HG03060 (cell line): ENCODE results near the gene MCC.
A peak's percentile ranks its signal among the peaks of the same experiment; 100 is the strongest.

Experiments
- ATAC-seq: cut with Tn5 transposase; IDR thresholded peaks from one replicate; pipeline ENCODE4 v1.9.1; 2021; ENCODE audit warnings: low read depth, moderate number of reproducible peaks; ENCODE audit not compliant: unreplicated experiment

Gene MCC

GRCh38 chr5:113050721-113051382 lies 437.4 kb downstream of the MCC start:
- ATAC-seq: no peak

GRCh38 chr5:113048931-113049330 lies 439.3 kb downstream of the MCC start:
- ATAC-seq: no peak

- ATAC-seq: peak; percentile 86
Observed at GRCh38 chr5:113047733-113048652, 440.3 kb downstream of the MCC start.

- ATAC-seq: no peak
Observed at GRCh38 chr5:113047234-113047633, 441.0 kb downstream of the MCC start.

GRCh38 chr5:113044776-113045465 lies 443.3 kb downstream of the MCC start:
- ATAC-seq: no peak

- no peak for ATAC-seq
Observed at GRCh38 chr5:113043491-113043931, 444.7 kb downstream of the MCC start.

- no peak for ATAC-seq
Observed at GRCh38 chr5:113042491-113043243, 445.6 kb downstream of the MCC start.

- ATAC-seq: no peak
Observed at GRCh38 chr5:113040672-113041260, 447.5 kb downstream of the MCC start.

GRCh38 chr5:113039934-113040285 lies 448.3 kb downstream of the MCC start:
- ATAC-seq: no peak

- ATAC-seq: no peak
Observed at GRCh38 chr5:113039229-113039933, 448.9 kb downstream of the MCC start.

- ATAC-seq: no peak
Observed at GRCh38 chr5:113038714-113039113, 449.5 kb downstream of the MCC start.

GRCh38 chr5:113038136-113038535 lies 450.1 kb downstream of the MCC start:
- ATAC-seq: no peak

GRCh38 chr5:113036826-113037225 lies 451.4 kb downstream of the MCC start:
- ATAC-seq: no peak

- ATAC-seq: no peak
Observed at GRCh38 chr5:113036321-113036720, 451.9 kb downstream of the MCC start.

GRCh38 chr5:113035096-113035495 lies 453.2 kb downstream of the MCC start:
- no peak for ATAC-seq

- no peak for ATAC-seq
Observed at GRCh38 chr5:113034182-113034773, 454.0 kb downstream of the MCC start.

GRCh38 chr5:113031557-113031956 lies 456.7 kb downstream of the MCC start:
- no peak for ATAC-seq

GRCh38 chr5:113031104-113031503 lies 457.1 kb downstream of the MCC start:
- no peak for ATAC-seq

- no peak for ATAC-seq
Observed at GRCh38 chr5:113029614-113030013, 458.6 kb downstream of the MCC start.
